Measurements from ENCODE around the gene NDUFAF5.

DNA sequence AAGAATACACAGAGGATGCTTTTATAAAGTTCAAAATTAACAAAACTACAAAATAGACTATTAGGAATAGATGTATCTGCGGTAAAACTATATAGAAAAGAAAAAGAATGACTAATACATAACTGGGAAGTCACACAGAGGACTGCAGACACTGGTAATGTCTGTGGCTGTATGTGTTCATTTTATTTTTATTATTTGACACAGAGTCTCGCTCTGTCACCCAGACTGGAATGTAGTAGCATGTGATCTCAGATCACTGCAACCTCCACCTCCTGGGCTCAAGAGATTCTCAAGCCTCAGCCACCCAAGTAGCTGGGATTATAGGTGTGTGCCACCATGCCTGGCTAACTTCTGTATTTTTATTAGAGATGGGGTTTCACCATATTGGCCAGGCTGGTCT lies 39.0 kb upstream of the NDUFAF5 start:
- TF ChIP-seq POLR2AphosphoS5 (IDR thresholded peaks at IDR 0.05; ENCODE audit: insufficient read depth, low read depth, low read length) (no peak), POLR2A (IDR thresholded peaks at IDR 0.05; ENCODE audit: low read depth, low read length) (no peak), MYC (IDR thresholded peaks at IDR 0.05; ENCODE audit: low read depth, low read length) (no peak), EZH2 (IDR thresholded peaks at IDR 0.05; ENCODE audit: borderline replicate concordance, low read depth, low read length, severe bottlenecking) (no peak), JUN (IDR thresholded peaks at IDR 0.05; ENCODE audit: borderline replicate concordance, insufficient read depth, insufficient read length, low read depth) (no peak)
- TF ChIP-seq, protein P1, sequence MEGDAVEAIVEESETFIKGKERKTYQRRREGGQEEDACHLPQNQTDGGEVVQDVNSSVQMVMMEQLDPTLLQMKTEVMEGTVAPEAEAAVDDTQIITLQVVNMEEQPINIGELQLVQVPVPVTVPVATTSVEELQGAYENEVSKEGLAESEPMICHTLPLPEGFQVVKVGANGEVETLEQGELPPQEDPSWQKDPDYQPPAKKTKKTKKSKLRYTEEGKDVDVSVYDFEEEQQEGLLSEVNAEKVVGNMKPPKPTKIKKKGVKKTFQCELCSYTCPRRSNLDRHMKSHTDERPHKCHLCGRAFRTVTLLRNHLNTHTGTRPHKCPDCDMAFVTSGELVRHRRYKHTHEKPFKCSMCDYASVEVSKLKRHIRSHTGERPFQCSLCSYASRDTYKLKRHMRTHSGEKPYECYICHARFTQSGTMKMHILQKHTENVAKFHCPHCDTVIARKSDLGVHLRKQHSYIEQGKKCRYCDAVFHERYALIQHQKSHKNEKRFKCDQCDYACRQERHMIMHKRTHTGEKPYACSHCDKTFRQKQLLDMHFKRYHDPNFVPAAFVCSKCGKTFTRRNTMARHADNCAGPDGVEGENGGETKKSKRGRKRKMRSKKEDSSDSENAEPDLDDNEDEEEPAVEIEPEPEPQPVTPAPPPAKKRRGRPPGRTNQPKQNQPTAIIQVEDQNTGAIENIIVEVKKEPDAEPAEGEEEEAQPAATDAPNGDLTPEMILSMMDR (IDR thresholded peaks at IDR 0.05; ENCODE audit: extremely low read depth in 1 of 2, insufficient read depth in 1 of 2, low read depth in 1 of 2, low read length in 2 of 2): no peak
- TF ChIP-seq, protein P2, sequence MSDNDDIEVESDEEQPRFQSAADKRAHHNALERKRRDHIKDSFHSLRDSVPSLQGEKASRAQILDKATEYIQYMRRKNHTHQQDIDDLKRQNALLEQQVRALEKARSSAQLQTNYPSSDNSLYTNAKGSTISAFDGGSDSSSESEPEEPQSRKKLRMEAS (IDR thresholded peaks at IDR 0.05; ENCODE audit: insufficient read depth, insufficient read length): no peak
